ENCODE data around the gene NPFF. TPM values are rescaled to one million over a fixed set of nuclear protein-coding genes. Genes with fewer than 3 reads are reported as not detected.

NPFF gene
- total RNA-seq, 1 donor from 2014 or later, result not detected

GRCh38 chr12:53530920-53531319, 23.6 kb upstream of the NPFF start:
- Mint-ChIP-seq H3K4me1 (no peaks in the 10 kb centered on the region), H3K27me3 (no peaks in the 10 kb centered on the region), H3K4me3 (no peak overlapping the region), H3K27ac (no peak overlapping the region), H3K36me3 (ENCODE audit: low read depth) (peaks cover 37% of the 10 kb centered on the region), H3K9me3 (no peaks in the 10 kb centered on the region)
- no peak for DNase-seq
- intact Hi-C loops (cut with micrococcal nuclease), result no loop called here

DNA sequence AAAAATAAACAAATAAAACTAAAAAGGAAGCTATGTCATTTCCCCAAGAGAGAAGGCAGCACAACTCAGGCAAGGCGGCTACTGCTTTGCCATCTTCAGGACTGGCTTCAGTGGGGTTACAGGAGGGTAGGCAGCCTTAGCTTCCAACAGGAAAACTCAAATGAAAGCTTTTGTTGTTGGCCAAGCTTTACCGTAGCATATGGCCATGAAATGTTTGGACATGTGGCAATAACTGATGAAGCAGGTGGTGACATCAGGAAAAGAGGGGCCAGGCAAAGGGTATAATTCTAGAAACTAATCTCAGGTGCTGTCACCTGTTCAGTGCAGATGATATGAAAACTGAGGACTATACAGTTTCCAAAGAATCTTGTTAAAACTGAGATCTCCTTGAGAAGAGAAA, 22.8 kb upstream of the NPFF start:
- Mint-ChIP-seq H3K4me1 (no peaks in the 10 kb centered on the region), H3K4me3 (no peak overlapping the region), H3K27me3 (no peaks in the 10 kb centered on the region), H3K9me3 (no peaks in the 10 kb centered on the region), H3K27ac (no peak overlapping the region), H3K36me3 (ENCODE audit: low read depth) (peaks cover 33% of the 10 kb centered on the region)
- DNase-seq, result no peak
- intact Hi-C loops (cut with micrococcal nuclease), result no loop called here

GRCh38 chr12:53524476-53524875, 17.2 kb upstream of the NPFF start:
- H3K4me3 Mint-ChIP-seq, result no peak overlapping the region
- DNase-seq, result no peak
- no peaks in the 10 kb centered on the region for H3K27me3 Mint-ChIP-seq
- no peak overlapping the region for H3K27ac Mint-ChIP-seq
- peaks cover 29% of the 10 kb centered on the region for H3K36me3 Mint-ChIP-seq (ENCODE audit: low read depth)
- intact Hi-C loops (cut with micrococcal nuclease), result no loop called here
- no peaks in the 10 kb centered on the region for H3K9me3 Mint-ChIP-seq
- H3K4me1 Mint-ChIP-seq, result no peaks in the 10 kb centered on the region

DNA sequence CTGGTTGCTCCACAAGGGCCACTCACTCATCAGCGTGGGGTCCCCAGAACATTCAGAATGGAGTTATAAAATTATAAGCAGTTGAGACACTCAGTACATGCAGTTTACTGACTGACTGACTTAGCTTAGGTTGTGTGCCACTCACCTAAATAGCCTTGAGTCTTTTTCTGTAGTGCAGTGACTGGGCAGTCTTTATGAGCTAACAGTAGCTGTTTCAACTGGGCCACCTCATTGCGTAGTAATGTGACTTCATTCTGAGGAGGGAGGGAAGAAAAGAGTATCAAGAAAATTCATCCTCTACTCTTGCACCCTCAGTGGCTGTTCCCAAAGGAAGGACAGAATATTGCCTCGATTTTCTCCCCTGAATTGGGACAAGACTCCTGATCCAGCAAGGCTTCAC, 15.8 kb upstream of the NPFF start:
- H3K27ac Mint-ChIP-seq, result no peak overlapping the region
- no peak for DNase-seq
- H3K9me3 Mint-ChIP-seq, result no peaks in the 10 kb centered on the region
- H3K36me3 Mint-ChIP-seq (ENCODE audit: low read depth), result peaks cover 33% of the 10 kb centered on the region
- H3K4me1 Mint-ChIP-seq, result no peaks in the 10 kb centered on the region
- no peaks in the 10 kb centered on the region for H3K27me3 Mint-ChIP-seq
- intact Hi-C loops (cut with micrococcal nuclease), result no loop called here
- H3K4me3 Mint-ChIP-seq, result no peak overlapping the region

DNA sequence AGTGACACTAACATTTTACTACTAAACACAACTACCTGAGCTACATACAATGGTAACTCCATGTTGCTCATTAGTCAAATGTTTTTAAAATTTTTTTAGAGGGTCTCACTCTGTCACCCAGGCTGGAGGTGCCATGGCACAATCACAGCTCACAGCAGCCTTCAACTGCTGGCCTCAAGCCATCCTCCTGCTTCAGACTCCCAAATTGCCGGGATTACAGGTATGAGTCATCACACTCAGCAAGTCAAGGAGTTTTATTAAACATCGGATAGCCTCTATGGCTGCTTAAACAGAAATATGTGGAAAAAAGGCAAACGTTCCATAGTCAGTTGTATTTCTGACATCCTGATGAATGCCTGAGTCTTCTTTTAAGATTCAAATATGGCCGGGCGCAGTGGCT, 11.1 kb upstream of the NPFF start:
- Mint-ChIP-seq H3K36me3 (ENCODE audit: low read depth) (peaks cover 39% of the 10 kb centered on the region), H3K27ac (no peak overlapping the region), H3K27me3 (no peaks in the 10 kb centered on the region), H3K9me3 (no peaks in the 10 kb centered on the region), H3K4me1 (no peaks in the 10 kb centered on the region), H3K4me3 (no peak overlapping the region)
- intact Hi-C loops (cut with micrococcal nuclease), result no loop called here
- no peak for DNase-seq

DNA sequence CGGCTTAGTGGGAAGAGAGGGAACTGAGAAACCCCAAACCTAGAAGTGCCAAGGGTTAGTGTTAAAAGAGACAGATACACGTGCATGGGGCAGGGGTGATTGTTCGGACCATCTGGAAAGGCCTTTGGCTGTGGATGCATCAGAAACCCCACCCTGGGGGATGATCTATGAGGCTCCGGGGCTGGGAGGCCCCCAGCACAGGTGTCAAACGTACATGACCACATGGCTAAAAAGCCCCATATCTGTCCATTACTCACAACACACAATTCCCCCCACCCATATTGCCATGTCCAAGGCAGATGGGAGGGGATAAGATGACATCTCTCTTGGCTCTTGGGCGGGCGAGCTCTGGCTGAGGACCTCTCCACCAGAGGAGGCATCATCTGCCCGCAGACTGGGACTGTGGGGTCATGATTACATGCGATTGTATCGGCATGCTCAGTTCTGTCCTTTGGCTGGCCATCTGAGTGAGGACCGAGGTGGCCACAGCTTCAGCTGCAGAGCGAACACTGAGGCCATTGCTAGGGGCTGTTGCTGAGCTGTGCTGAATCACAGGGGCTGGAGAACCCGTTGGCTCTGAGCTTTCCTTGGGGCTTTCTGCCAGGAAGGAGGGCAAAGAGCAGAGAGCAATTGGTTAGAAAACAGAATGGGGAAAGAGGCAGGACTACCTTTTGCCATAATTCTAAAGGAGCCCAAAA, 9.6 kb upstream of the NPFF start:
- H3K9me3 Mint-ChIP-seq, result no peaks in the 10 kb centered on the region
- H3K27ac Mint-ChIP-seq, result no peak overlapping the region
- no peaks in the 10 kb centered on the region for H3K4me1 Mint-ChIP-seq
- DNase-seq, result no peak
- H3K36me3 Mint-ChIP-seq (ENCODE audit: low read depth), result peaks cover 34% of the 10 kb centered on the region
- no peaks in the 10 kb centered on the region for H3K27me3 Mint-ChIP-seq
- no peak overlapping the region for H3K4me3 Mint-ChIP-seq
- intact Hi-C loops (cut with micrococcal nuclease), result no loop called here

DNA sequence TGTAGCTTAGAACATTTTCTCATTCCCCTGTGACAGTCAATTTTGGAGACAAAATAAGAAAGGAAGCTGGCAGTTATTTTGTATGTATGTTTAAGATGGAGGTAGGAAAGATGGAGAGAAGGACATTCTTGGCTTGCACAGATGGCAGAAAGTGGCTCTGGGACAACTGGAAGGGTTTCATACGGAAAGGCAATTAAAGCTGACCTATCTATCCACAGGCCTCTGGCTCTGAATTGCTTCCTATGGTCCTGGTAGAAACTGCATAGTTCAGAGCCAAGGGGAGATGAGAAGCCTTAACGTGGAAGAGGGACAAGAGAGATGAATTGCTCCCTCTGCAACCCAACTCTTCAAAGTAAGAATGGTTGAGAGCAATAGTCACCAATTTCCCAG, 8.0 kb upstream of the NPFF start:
- Mint-ChIP-seq H3K27ac (no peak overlapping the region), H3K4me1 (no peaks in the 10 kb centered on the region), H3K4me3 (no peak overlapping the region), H3K27me3 (no peaks in the 10 kb centered on the region), H3K9me3 (no peaks in the 10 kb centered on the region), H3K36me3 (ENCODE audit: low read depth) (peaks cover 27% of the 10 kb centered on the region)
- DNase-seq, result no peak
- intact Hi-C loops (cut with micrococcal nuclease), result no loop called here

- H3K36me3 Mint-ChIP-seq (ENCODE audit: low read depth), result peaks cover 25% of the 10 kb centered on the region
- intact Hi-C loops (cut with micrococcal nuclease), result no loop called here
- no peaks in the 10 kb centered on the region for H3K9me3 Mint-ChIP-seq
- no peaks in the 10 kb centered on the region for H3K4me1 Mint-ChIP-seq
- DNase-seq, result no peak
- H3K4me3 Mint-ChIP-seq, result no peak overlapping the region
- H3K27me3 Mint-ChIP-seq, result no peaks in the 10 kb centered on the region
- H3K27ac Mint-ChIP-seq, result no peak overlapping the region
Measured at GRCh38 chr12:53514628-53515290, 7.5 kb upstream of the NPFF start.

DNA sequence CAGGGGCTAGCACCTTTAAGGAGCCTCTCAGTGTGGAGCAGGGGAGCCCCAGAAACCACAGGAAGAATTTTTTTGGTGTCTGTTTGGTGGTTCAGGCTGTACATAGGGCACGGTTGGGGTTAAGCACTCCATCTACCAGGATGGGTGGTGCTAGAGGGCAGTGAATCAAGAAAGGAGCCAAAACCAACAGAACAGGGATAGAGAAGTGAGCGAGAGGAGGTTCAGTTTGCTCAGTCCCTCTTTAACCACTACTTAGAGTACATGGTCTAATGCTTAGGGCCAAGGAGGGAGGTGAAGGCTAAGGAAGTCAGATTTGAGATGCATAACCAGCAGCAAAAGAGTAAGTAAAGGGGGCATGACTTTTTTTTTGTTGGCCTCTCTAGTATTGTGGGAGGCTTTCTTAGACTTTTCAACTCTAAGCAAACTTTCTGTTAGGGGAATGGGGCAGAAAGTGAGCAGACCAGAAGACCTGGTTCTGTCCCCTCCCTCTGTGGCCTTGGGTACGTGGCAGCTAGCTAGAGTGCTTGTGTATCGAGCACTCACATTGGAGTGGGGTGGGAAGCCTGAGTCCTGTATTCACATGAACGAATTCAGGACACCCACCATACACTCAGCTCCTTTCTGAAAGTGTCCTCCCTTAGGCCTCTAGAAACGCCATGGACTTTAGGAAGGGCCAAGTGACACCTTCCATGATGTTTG, 6.6 kb upstream of the NPFF start:
- DNase-seq, result no peak
- intact Hi-C loops (cut with micrococcal nuclease), result no loop called here
- H3K27ac Mint-ChIP-seq, result no peak overlapping the region
- no peaks in the 10 kb centered on the region for H3K9me3 Mint-ChIP-seq
- H3K4me3 Mint-ChIP-seq, result no peak overlapping the region
- H3K4me1 Mint-ChIP-seq, result peaks cover under 1% of the 10 kb centered on the region
- H3K36me3 Mint-ChIP-seq (ENCODE audit: low read depth), result peaks cover 22% of the 10 kb centered on the region
- no peaks in the 10 kb centered on the region for H3K27me3 Mint-ChIP-seq

GRCh38 chr12:53510181-53510812, 3.0 kb upstream of the NPFF start:
- H3K27me3 Mint-ChIP-seq, result no peaks in the 10 kb centered on the region
- intact Hi-C loops (cut with micrococcal nuclease), result no loop called here
- no peaks in the 10 kb centered on the region for H3K9me3 Mint-ChIP-seq
- no peak overlapping the region for H3K4me3 Mint-ChIP-seq
- peaks cover 8% of the 10 kb centered on the region for H3K4me1 Mint-ChIP-seq
- no peak overlapping the region for H3K27ac Mint-ChIP-seq
- DNase-seq, result no peak
- peaks cover 15% of the 10 kb centered on the region for H3K36me3 Mint-ChIP-seq (ENCODE audit: low read depth)

GRCh38 chr12:53508534-53509170, 1.4 kb upstream of the NPFF start:
- intact Hi-C loops (cut with micrococcal nuclease), result loop anchor here (1.0 to 2.0 kb wide), 3 partner anchors 87 to 184 kb away; no protein-coding TSS in a partner anchor

GRCh38 chr12:53507603-53507885, 260 bp upstream of the NPFF start:
- H3K27me3 Mint-ChIP-seq, result no peaks in the 10 kb centered on the region
- H3K27ac Mint-ChIP-seq, result no peak overlapping the region
- H3K9me3 Mint-ChIP-seq, result no peaks in the 10 kb centered on the region
- peaks cover 15% of the 10 kb centered on the region for H3K36me3 Mint-ChIP-seq (ENCODE audit: low read depth)
- no peak overlapping the region for H3K4me3 Mint-ChIP-seq
- H3K4me1 Mint-ChIP-seq, result peaks cover 10% of the 10 kb centered on the region
- intact Hi-C loops (cut with micrococcal nuclease), result no loop called here
- DNase-seq, result no peak

More at GRCh38 chr12:53508534-53509170, 1.4 kb upstream of the NPFF start:
- Mint-ChIP-seq H3K4me1 (peaks cover 10% of the 10 kb centered on the region), H3K36me3 (ENCODE audit: low read depth) (peaks cover 15% of the 10 kb centered on the region), H3K27me3 (no peaks in the 10 kb centered on the region), H3K27ac (peak overlapping the region; percentile 46), H3K9me3 (no peaks in the 10 kb centered on the region), H3K4me3 (no peak overlapping the region)
- DNase-seq, result peak; percentile 96

GRCh38 chr12:53506450-53506785, 866 bp downstream of the NPFF start:
- peaks cover 15% of the 10 kb centered on the region for H3K4me1 Mint-ChIP-seq
- intact Hi-C loops (cut with micrococcal nuclease), result no loop called here
- no peak overlapping the region for H3K27ac Mint-ChIP-seq
- no peak overlapping the region for H3K4me3 Mint-ChIP-seq
- peaks cover 10% of the 10 kb centered on the region for H3K36me3 Mint-ChIP-seq (ENCODE audit: low read depth)
- DNase-seq, result no peak
- H3K27me3 Mint-ChIP-seq, result no peaks in the 10 kb centered on the region
- no peaks in the 10 kb centered on the region for H3K9me3 Mint-ChIP-seq
